Osteocyte (in vitro differentiated cells): ENCODE results near the gene LAMA3. TPM values are rescaled to one million over a fixed set of nuclear protein-coding genes. Genes with fewer than 3 reads are reported as not detected.

Experiments used
- DNase-seq: peaks from one replicate; pipeline ENCODE4 v3.0.0; 2021; ENCODE audit warnings: mixed read lengths; ENCODE audit not compliant: unreplicated experiment; ENCODE audit errors: extremely low spot score
- H3K27ac Mint-ChIP-seq: one replicate; pipeline ENCODE4 v1.8.0; 2021; ENCODE audit warnings: mild to moderate bottlenecking, mixed read lengths; ENCODE audit not compliant: unreplicated experiment
- H3K27me3 Mint-ChIP-seq: one replicate; pipeline ENCODE4 v1.8.0; 2021; ENCODE audit warnings: mixed read lengths; ENCODE audit not compliant: unreplicated experiment
- H3K36me3 Mint-ChIP-seq: one replicate; pipeline ENCODE4 v1.8.0; 2021; ENCODE audit warnings: mixed read lengths; ENCODE audit not compliant: unreplicated experiment
- H3K4me1 Mint-ChIP-seq: one replicate; pipeline ENCODE4 v1.8.0; 2021; ENCODE audit warnings: mixed read lengths; ENCODE audit not compliant: unreplicated experiment
- H3K4me3 Mint-ChIP-seq: one replicate; pipeline ENCODE4 v1.8.0; 2021; ENCODE audit warnings: mild to moderate bottlenecking, moderate library complexity, mixed read lengths; ENCODE audit not compliant: unreplicated experiment
- H3K9me3 Mint-ChIP-seq: one replicate; pipeline ENCODE4 v1.8.0; 2021; ENCODE audit warnings: mixed read lengths; ENCODE audit not compliant: unreplicated experiment
- total RNA-seq: library from RNA; stranded (reverse); gene quantifications from 2 replicates; pipeline ENCODE4 v1.2.1, GENCODE V29; 2021
- TF ChIP-seq, protein P1 (sequence below): fragments of 200-600 bp; sonication (generic); IDR thresholded peaks from 2 replicates; pipeline ENCODE4 v1.5.0; 2021; ENCODE audit warnings: antibody characterized with exemption, mild to moderate bottlenecking, moderate library complexity

LAMA3 gene
- total RNA-seq, 1 donor from 2014 or later, result not detected

DNA sequence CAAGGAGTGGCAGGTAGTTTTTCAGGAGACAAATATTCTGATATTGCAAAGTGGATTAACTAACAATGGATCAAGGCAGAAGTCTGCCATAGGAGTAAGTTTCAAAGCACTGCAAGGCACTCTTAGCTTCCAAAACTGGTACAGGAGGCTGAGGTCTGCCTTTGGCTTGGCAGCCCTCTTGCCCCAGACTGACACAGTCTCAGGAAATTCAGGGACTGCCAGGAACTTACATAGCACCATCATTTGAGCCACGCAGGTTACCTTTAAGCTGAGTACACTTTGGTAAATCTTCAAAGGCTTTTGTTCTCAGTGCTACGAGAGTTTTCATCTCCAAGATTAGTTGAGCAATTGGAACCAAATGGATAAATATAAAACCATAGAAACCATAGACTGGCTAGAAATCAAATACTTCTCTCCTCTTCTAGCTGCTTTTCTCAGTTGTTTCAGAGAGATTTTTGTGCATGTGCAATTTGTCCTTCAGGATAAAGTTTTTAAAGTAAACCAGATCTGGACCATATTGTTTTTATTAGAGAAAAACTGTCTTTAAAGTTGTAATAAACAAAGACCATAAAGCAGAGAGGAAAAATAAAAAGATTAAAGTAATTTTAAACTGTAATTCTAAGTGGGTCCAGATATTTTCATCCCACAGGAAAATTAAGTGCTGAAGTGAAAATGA is 45.3 kb upstream of the LAMA3 start:
- H3K4me3 Mint-ChIP-seq, result no peak overlapping the region
- H3K27me3 Mint-ChIP-seq, result peaks cover 85% of the 10 kb centered on the region
- peaks cover 1% of the 10 kb centered on the region for H3K36me3 Mint-ChIP-seq
- H3K9me3 Mint-ChIP-seq, result no peaks in the 10 kb centered on the region
- no peaks in the 10 kb centered on the region for H3K4me1 Mint-ChIP-seq
- TF ChIP-seq, protein P1, sequence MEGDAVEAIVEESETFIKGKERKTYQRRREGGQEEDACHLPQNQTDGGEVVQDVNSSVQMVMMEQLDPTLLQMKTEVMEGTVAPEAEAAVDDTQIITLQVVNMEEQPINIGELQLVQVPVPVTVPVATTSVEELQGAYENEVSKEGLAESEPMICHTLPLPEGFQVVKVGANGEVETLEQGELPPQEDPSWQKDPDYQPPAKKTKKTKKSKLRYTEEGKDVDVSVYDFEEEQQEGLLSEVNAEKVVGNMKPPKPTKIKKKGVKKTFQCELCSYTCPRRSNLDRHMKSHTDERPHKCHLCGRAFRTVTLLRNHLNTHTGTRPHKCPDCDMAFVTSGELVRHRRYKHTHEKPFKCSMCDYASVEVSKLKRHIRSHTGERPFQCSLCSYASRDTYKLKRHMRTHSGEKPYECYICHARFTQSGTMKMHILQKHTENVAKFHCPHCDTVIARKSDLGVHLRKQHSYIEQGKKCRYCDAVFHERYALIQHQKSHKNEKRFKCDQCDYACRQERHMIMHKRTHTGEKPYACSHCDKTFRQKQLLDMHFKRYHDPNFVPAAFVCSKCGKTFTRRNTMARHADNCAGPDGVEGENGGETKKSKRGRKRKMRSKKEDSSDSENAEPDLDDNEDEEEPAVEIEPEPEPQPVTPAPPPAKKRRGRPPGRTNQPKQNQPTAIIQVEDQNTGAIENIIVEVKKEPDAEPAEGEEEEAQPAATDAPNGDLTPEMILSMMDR, result no peak
- no peak overlapping the region for H3K27ac Mint-ChIP-seq
- DNase-seq, result no peak

DNA sequence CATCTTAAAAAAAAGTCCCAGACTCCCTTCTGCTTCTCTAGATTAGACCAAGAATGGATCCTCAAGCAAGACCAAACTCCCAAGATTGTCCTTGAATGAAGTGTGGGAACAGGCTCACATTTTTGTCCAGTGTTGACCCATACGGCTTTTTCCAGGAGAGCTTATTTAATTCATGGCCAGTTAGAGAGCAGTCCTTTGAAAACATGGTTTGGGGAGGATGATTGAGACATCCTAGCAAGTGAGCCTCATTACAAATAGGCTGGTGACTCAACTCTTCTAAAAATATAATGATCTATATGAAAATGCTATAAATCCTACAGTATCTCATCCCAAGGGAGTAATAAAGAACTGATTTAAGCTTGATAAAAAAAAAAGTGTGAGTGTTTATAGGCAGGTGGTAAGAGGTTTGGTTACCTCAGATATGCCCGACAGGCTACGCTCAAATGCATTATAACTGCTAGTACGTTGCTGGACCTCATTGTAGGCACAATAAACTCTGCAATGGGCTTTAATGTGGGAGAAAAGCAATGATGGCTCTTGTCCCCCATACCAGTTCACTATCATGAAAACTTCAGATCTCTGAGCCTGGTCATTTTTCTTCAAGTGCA is 43.6 kb upstream of the LAMA3 start:
- peaks cover 1% of the 10 kb centered on the region for H3K36me3 Mint-ChIP-seq
- H3K4me3 Mint-ChIP-seq, result no peak overlapping the region
- no peak for DNase-seq
- H3K9me3 Mint-ChIP-seq, result no peaks in the 10 kb centered on the region
- H3K27ac Mint-ChIP-seq, result no peak overlapping the region
- no peaks in the 10 kb centered on the region for H3K4me1 Mint-ChIP-seq
- TF ChIP-seq, protein P1, result no peak
- H3K27me3 Mint-ChIP-seq, result peaks cover 78% of the 10 kb centered on the region

DNA sequence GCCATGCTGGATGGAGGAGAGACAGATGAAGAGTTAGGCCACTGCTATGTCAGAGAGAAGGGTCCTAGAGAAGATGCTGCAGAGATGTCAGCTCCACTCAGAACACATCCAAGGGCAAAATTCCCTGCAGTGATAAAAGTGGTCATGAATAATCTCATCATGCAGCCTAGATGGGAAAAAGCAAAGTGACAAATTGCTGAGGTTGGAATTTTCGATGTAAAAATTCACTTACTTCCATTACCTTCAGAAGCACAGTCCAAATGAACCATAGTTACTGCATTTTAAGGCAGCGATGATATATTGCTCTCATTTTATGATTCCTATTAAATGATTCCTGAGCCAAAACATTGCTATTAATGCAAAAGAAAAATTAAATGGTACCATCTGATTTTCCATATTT is 43.0 kb upstream of the LAMA3 start:
- Mint-ChIP-seq H3K36me3 (peaks cover 1% of the 10 kb centered on the region), H3K27me3 (peaks cover 78% of the 10 kb centered on the region), H3K27ac (no peak overlapping the region), H3K4me1 (no peaks in the 10 kb centered on the region), H3K4me3 (no peak overlapping the region), H3K9me3 (no peaks in the 10 kb centered on the region)
- DNase-seq, result no peak
- TF ChIP-seq, protein P1, result no peak

DNA sequence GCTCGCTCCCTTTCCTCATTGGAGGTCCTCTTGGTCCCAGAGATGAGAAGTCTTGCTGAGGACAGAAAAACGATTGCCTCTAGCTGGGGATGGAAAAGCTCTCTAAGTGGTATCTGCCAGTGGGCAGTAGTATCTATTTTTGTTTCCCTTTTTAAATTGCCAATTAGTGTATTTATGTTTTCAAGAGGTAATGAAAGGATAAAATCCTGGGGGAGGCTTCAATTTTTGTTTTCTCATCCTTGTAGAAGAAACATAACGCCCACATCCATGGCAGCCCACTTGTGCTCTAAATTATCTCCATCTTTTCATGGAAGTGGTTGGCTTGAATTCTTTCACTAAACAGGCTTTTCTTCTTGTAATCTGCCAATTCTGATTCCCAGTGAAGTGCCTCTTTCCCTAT is 40.8 kb upstream of the LAMA3 start:
- Mint-ChIP-seq H3K27me3 (peaks cover 68% of the 10 kb centered on the region), H3K4me3 (no peak overlapping the region), H3K9me3 (no peaks in the 10 kb centered on the region), H3K36me3 (peaks cover 1% of the 10 kb centered on the region), H3K4me1 (no peaks in the 10 kb centered on the region), H3K27ac (no peak overlapping the region)
- TF ChIP-seq, protein P1, result no peak
- DNase-seq, result no peak

DNA sequence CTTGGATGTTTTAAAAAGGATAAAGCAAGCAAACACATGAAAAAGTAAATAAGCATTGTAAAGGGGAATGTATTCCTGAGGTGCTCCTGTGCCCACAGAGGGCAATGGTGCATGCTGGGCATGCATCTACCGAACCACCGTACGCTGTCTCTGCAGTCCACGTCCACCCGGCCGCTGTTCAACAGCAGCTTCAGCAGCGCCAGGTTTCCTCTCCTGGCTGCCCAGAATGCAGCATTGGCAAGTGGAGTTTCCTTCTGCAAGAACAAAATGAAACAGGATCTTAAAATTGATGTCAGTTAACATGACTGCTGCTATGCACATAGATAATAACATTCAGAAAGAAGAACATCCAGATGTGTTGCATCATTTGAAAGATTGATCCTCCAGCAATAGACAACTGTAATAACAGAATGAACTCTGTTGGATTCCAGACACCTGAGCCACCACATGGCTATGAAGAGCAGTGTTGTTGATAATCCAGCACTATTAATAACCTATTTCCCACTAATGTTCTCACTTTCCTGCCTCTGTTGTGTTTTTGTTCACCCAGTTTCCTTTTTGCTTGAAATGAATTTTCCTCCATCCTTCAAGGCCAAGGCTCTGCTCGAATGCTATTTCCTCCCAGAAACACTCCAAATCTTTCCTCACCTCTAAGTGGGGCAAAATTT is 40.2 kb upstream of the LAMA3 start:
- Mint-ChIP-seq H3K4me1 (no peaks in the 10 kb centered on the region), H3K36me3 (peaks cover 1% of the 10 kb centered on the region), H3K9me3 (no peaks in the 10 kb centered on the region), H3K27me3 (peaks cover 61% of the 10 kb centered on the region), H3K27ac (no peak overlapping the region), H3K4me3 (no peak overlapping the region)
- TF ChIP-seq, protein P1, result no peak
- no peak for DNase-seq
